ENCODE measurements around the gene PDE11A. TPM values are rescaled to one million over a fixed set of nuclear protein-coding genes. Genes with fewer than 3 reads are reported as not detected.

PDE11A gene
- total RNA-seq, 1 experiment from 2014 or later, result 0.61 TPM

DNA sequence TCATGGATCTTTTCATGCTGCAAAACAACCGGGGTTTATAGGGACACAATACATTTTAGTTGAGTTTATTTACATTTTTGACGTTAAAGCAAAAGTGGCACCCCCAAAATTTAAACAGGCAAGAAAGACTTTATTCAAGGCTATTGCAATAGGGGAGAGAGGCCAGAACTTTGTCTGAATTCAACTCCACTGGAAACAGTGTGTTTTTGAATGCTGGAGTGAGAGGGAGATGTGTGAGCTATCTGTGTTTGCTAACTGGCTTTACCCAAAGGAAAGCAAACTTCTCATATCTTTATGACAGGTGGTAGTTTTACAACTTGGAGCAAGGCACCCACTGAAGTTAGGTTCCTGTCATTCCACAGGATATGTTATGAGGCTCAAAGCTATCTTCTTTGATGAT is 472.6 kb downstream of the PDE11A start:
- POLR2A ChIA-PET, result no interaction called here
- no peaks in the 10 kb centered on the region for H3K9me3 ChIP-seq (ENCODE audit: control insufficient read depth in 1 of 2, insufficient read depth in 1 of 2, low read depth in 1 of 2, low read length in 2 of 2)
- RAD21 ChIA-PET (ENCODE audit: low non-redundant PET in 1 of 2, low total read pairs in 2 of 2, uncharacterized antibody in 2 of 2, unreplicated experiment in 2 of 2), result no interaction called here
- H3K4me2 ChIP-seq (ENCODE audit: low read length), result no peak overlapping the region
- H3K9me2 ChIP-seq (ENCODE audit: insufficient read depth), result no peaks in the 10 kb centered on the region
- TF ChIP-seq POLR2AphosphoS5 (IDR thresholded peaks at IDR 0.05; ENCODE audit: low read depth, low read length) (no peak), TCF7L2 (IDR thresholded peaks at IDR 0.05; ENCODE audit: borderline replicate concordance, extremely low read depth, insufficient read depth, insufficient read length) (no peak), YY1 (IDR thresholded peaks at IDR 0.05; ENCODE audit: extremely low read depth, insufficient replicate concordance, low read depth, low read length) (no peak), SIN3A (IDR thresholded peaks at IDR 0.05; ENCODE audit: low read depth) (no peak), EGR1 (IDR thresholded peaks at IDR 0.05; ENCODE audit: low read depth) (no peak), CBX3 (IDR thresholded peaks at IDR 0.05; ENCODE audit: low read depth) (no peak), EZH2 (IDR thresholded peaks at IDR 0.05) (no peak), JUND (IDR thresholded peaks at IDR 0.05) (no peak), ZNF274 (IDR thresholded peaks at IDR 0.05; ENCODE audit: low read depth, low read length) (no peak), ZFX (IDR thresholded peaks at IDR 0.05) (no peak), FOSL1 (IDR thresholded peaks at IDR 0.05; ENCODE audit: low read depth) (no peak), RAD21 (IDR thresholded peaks at IDR 0.05; ENCODE audit: low read depth) (no peak)
- TF ChIP-seq, protein P1, sequence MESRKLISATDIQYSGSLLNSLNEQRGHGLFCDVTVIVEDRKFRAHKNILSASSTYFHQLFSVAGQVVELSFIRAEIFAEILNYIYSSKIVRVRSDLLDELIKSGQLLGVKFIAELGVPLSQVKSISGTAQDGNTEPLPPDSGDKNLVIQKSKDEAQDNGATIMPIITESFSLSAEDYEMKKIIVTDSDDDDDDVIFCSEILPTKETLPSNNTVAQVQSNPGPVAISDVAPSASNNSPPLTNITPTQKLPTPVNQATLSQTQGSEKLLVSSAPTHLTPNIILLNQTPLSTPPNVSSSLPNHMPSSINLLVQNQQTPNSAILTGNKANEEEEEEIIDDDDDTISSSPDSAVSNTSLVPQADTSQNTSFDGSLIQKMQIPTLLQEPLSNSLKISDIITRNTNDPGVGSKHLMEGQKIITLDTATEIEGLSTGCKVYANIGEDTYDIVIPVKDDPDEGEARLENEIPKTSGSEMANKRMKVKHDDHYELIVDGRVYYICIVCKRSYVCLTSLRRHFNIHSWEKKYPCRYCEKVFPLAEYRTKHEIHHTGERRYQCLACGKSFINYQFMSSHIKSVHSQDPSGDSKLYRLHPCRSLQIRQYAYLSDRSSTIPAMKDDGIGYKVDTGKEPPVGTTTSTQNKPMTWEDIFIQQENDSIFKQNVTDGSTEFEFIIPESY (IDR thresholded peaks at IDR 0.05; ENCODE audit: extremely low read depth, insufficient replicate concordance, low read length), result no peak
- TF ChIP-seq, protein P2, sequence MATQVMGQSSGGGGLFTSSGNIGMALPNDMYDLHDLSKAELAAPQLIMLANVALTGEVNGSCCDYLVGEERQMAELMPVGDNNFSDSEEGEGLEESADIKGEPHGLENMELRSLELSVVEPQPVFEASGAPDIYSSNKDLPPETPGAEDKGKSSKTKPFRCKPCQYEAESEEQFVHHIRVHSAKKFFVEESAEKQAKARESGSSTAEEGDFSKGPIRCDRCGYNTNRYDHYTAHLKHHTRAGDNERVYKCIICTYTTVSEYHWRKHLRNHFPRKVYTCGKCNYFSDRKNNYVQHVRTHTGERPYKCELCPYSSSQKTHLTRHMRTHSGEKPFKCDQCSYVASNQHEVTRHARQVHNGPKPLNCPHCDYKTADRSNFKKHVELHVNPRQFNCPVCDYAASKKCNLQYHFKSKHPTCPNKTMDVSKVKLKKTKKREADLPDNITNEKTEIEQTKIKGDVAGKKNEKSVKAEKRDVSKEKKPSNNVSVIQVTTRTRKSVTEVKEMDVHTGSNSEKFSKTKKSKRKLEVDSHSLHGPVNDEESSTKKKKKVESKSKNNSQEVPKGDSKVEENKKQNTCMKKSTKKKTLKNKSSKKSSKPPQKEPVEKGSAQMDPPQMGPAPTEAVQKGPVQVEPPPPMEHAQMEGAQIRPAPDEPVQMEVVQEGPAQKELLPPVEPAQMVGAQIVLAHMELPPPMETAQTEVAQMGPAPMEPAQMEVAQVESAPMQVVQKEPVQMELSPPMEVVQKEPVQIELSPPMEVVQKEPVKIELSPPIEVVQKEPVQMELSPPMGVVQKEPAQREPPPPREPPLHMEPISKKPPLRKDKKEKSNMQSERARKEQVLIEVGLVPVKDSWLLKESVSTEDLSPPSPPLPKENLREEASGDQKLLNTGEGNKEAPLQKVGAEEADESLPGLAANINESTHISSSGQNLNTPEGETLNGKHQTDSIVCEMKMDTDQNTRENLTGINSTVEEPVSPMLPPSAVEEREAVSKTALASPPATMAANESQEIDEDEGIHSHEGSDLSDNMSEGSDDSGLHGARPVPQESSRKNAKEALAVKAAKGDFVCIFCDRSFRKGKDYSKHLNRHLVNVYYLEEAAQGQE (IDR thresholded peaks at IDR 0.05; ENCODE audit: low read depth), result no peak
- no TSS peak for BruUV-seq (replicated peaks)
- H2AFZ ChIP-seq (ENCODE audit: low read depth, low read length, poor library complexity, severe bottlenecking), result no peak overlapping the region
- DNase-seq (ENCODE audit: low read depth, low spot score) (no peak), ATAC-seq (no peak)
- intact Hi-C loops (cut with micrococcal nuclease), result no loop called here
- no peak overlapping the region for H3K27ac ChIP-seq (ENCODE audit: low read depth, low read length)
- no peak overlapping the region for H3K4me3 ChIP-seq (replicated peaks in 1 of 2; ENCODE audit: low read depth in 1 of 2, low read length in 2 of 2)
- no peaks in the 10 kb centered on the region for H4K20me1 ChIP-seq (ENCODE audit: insufficient read depth)
- no peaks in the 10 kb centered on the region for H3K36me3 ChIP-seq (ENCODE audit: control insufficient read depth in 1 of 2, insufficient read depth in 2 of 2, low read length in 2 of 2)
- no peaks in the 10 kb centered on the region for H3K79me2 ChIP-seq (ENCODE audit: insufficient read depth, low read length)
- CTCF ChIA-PET, result no interaction called here
- H3K27me3 ChIP-seq (ENCODE audit: insufficient read depth, low read length), result no peaks in the 10 kb centered on the region
- H3K9ac ChIP-seq (ENCODE audit: low read length), result no peak overlapping the region
- no peaks in the 10 kb centered on the region; a peak in 1 of 4 replicates for H3K4me1 ChIP-seq (ENCODE audit: control insufficient read depth in 1 of 2, insufficient read depth in 2 of 2, low read length in 2 of 2)
